Neural progenitor cell (in vitro differentiated cells): ENCODE measurements around the gene ABI3BP.

Source experiments
- CTCF ChIP-seq: fragments of 200-600 bp; sonication (generic); IDR thresholded peaks from 2 replicates; pipeline ENCODE4 v1.5.1; 2017; ENCODE audit warnings: antibody characterized with exemption, mild to moderate bottlenecking
- EZH2 ChIP-seq: fragments of 200-600 bp; sonication (generic); IDR thresholded peaks from 2 replicates; pipeline ENCODE4 v1.6.1; 2017; ENCODE audit warnings: antibody characterized with exemption, mild to moderate bottlenecking, moderate library complexity

DNA sequence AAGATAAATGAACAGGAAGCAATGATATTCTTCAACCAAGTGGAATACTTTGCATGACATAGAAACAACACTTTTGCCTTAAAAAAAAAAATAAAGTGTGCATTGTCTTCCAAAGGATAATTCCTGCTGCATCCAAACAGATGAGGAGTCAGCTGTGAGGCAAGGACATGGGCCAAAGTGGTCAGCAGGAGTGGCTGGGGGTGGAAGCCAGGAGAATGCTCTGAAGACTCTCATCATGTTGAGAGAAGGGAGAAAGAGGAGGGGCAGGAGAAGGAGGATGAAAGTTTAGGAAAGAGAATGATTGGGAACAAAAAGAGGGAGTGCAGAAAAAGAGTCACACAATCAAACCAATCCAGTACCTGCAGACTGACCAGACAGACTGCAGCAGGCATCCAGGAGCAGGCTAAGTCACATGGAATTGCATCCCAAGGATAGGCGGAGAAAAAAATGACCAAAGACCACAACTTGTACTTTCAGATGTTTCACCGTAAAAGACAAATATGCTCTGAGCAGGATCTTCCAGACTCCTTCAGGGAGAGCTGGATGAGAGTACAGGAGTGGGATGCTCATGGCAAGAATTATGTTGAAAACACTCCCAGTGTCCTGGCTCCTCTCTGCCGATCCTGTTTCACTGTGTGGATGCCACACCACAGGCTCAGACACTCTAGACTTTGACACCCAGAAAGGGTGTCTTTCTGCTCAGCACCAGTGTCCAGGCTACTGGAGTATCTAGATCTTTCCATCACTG, 11.9 kb downstream of the ABI3BP start:
- TF ChIP-seq CTCF: no peak
- TF ChIP-seq EZH2: no peak
